ENCODE results near the gene EFNA4. TPM values are rescaled to one million over a fixed set of nuclear protein-coding genes. Genes with fewer than 3 reads are reported as not detected.

Gene EFNA4
- total RNA-seq, 1 experiment from 2014 or later, result 9.8 TPM

- H4K20me1 ChIP-seq (ENCODE audit: insufficient read depth), result no peaks in the 10 kb centered on the region
- ChIA-PET POLR2A (no interaction called here), CTCF (no interaction called here), RAD21 (ENCODE audit: low non-redundant PET in 1 of 2, low total read pairs in 2 of 2, uncharacterized antibody in 2 of 2, unreplicated experiment in 2 of 2) (no interaction called here)
- H3K9me2 ChIP-seq (ENCODE audit: insufficient read depth), result no peaks in the 10 kb centered on the region
- H3K36me3 ChIP-seq (ENCODE audit: control insufficient read depth in 1 of 2, insufficient read depth in 2 of 2, low read length in 2 of 2), result no peaks in the 10 kb centered on the region
- no peak for DNase-seq (ENCODE audit: low read depth, low spot score)
- no peaks in the 10 kb centered on the region for H3K9me3 ChIP-seq (ENCODE audit: control insufficient read depth in 1 of 2, insufficient read depth in 1 of 2, low read depth in 1 of 2, low read length in 2 of 2)
- no peak overlapping the region for H3K9ac ChIP-seq (ENCODE audit: low read length)
- H3K27me3 ChIP-seq (ENCODE audit: insufficient read depth, low read length), result no peaks in the 10 kb centered on the region
- H3K4me3 ChIP-seq (replicated peaks in 1 of 2; ENCODE audit: low read depth in 1 of 2, low read length in 2 of 2), result no peak overlapping the region
- no peak overlapping the region for H3K27ac ChIP-seq (ENCODE audit: low read depth, low read length)
- no peak for TF ChIP-seq CEBPB (IDR thresholded peaks at IDR 0.05; ENCODE audit: low read depth)
- TF ChIP-seq POLR2A (IDR thresholded peaks at IDR 0.05; ENCODE audit: borderline replicate concordance, extremely low read depth, insufficient read depth, insufficient read length), result no peak
- no peak for TF ChIP-seq FOSL1 (IDR thresholded peaks at IDR 0.05; ENCODE audit: low read depth)
- no peak for TF ChIP-seq EZH2 (IDR thresholded peaks at IDR 0.05)
- TF ChIP-seq MAX (IDR thresholded peaks at IDR 0.05), result no peak
- TF ChIP-seq EZH2phosphoT487 (IDR thresholded peaks at IDR 0.05; ENCODE audit: borderline replicate concordance), result no peak
- TF ChIP-seq ZFX (IDR thresholded peaks at IDR 0.05), result no peak
- no peak for TF ChIP-seq ZBTB33 (IDR thresholded peaks at IDR 0.05; ENCODE audit: extremely low read depth, insufficient replicate concordance, low read length)
- no peak for TF ChIP-seq SP1 (IDR thresholded peaks at IDR 0.05; ENCODE audit: low read depth)
- H2AFZ ChIP-seq (ENCODE audit: low read depth, low read length, poor library complexity, severe bottlenecking), result no peak overlapping the region
- no peaks in the 10 kb centered on the region for H3K79me2 ChIP-seq (ENCODE audit: insufficient read depth, low read length)
- no peak overlapping the region for H3K4me2 ChIP-seq (ENCODE audit: low read length)
- no peak for ATAC-seq
- peaks cover 24 to 53% of the 10 kb centered on the region in 2 experiments for H3K4me1 ChIP-seq (ENCODE audit: control insufficient read depth in 1 of 2, insufficient read depth in 2 of 2, low read length in 2 of 2)
- BruUV-seq (replicated peaks), result no TSS peak
- intact Hi-C loops (cut with micrococcal nuclease), result no loop called here
Measured at GRCh38 chr1:155024315-155024714, 39.2 kb upstream of the EFNA4 start.
